Measurements from ENCODE around the gene EIF5A.
A peak's percentile ranks its signal among the peaks of the same experiment; 100 is the strongest.

Gene EIF5A

GRCh38 chr17:7308625-7309433 is 1.4 kb downstream of the EIF5A start:
- peak; percentile 66 for DNase-seq
- Mint-ChIP-seq H3K36me3 (ENCODE audit: low read depth) (peaks cover 40% of the 10 kb centered on the region), H3K4me1 (peaks cover 49% of the 10 kb centered on the region), H3K27ac (peak overlapping the region; percentile 98), H3K9me3 (peaks cover 4% of the 10 kb centered on the region), H3K4me3 (peak overlapping the region; percentile 94), H3K27me3 (ENCODE audit: low read depth, poor library complexity) (peaks cover 4% of the 10 kb centered on the region)
- no peak for TF ChIP-seq CTCF (IDR thresholded peaks at IDR 0.05)

GRCh38 chr17:7309628-7310027 is 2.2 kb downstream of the EIF5A start:
- no peak for DNase-seq
- peaks cover 44% of the 10 kb centered on the region for H3K36me3 Mint-ChIP-seq (ENCODE audit: low read depth)
- H3K27ac Mint-ChIP-seq: peak overlapping the region; percentile 92
- H3K9me3 Mint-ChIP-seq: no peaks in the 10 kb centered on the region
- H3K4me1 Mint-ChIP-seq: peaks cover 57% of the 10 kb centered on the region
- no peaks in the 10 kb centered on the region for H3K27me3 Mint-ChIP-seq (ENCODE audit: low read depth, poor library complexity)
- peak overlapping the region; percentile 94 for H3K4me3 Mint-ChIP-seq
- no peak for TF ChIP-seq CTCF (IDR thresholded peaks at IDR 0.05)

- no peak for DNase-seq
- Mint-ChIP-seq H3K27ac (peak overlapping the region; percentile 92), H3K4me1 (peaks cover 59% of the 10 kb centered on the region), H3K36me3 (ENCODE audit: low read depth) (peaks cover 45% of the 10 kb centered on the region), H3K27me3 (ENCODE audit: low read depth, poor library complexity) (no peaks in the 10 kb centered on the region), H3K4me3 (peak overlapping the region; percentile 94), H3K9me3 (no peaks in the 10 kb centered on the region)
- TF ChIP-seq CTCF (IDR thresholded peaks at IDR 0.05): no peak
Measured at GRCh38 chr17:7311110-7311705, 3.8 kb downstream of the EIF5A start.

GRCh38 chr17:7312432-7313087 is 5.1 kb downstream of the EIF5A start:
- Mint-ChIP-seq H3K27ac (peak overlapping the region; percentile 48), H3K4me1 (peaks cover 63% of the 10 kb centered on the region)

More at GRCh38 chr17:7312432-7313087, 5.1 kb downstream of the EIF5A start:
- H3K4me3 Mint-ChIP-seq: peak overlapping the region; percentile 83
- no peak for DNase-seq
- no peaks in the 10 kb centered on the region for H3K9me3 Mint-ChIP-seq
- no peaks in the 10 kb centered on the region for H3K27me3 Mint-ChIP-seq (ENCODE audit: low read depth, poor library complexity)
- peaks cover 54% of the 10 kb centered on the region for H3K36me3 Mint-ChIP-seq (ENCODE audit: low read depth)
- TF ChIP-seq CTCF (IDR thresholded peaks at IDR 0.05): no peak
